Glutamatergic neuron (in vitro differentiated cells): ENCODE data around the gene CNIH3. TPM values are rescaled to one million over a fixed set of nuclear protein-coding genes. Genes with fewer than 3 reads are reported as not detected.
A peak's percentile ranks its signal among the peaks of the same experiment; 100 is the strongest.

Experiments used
- DNase-seq: peaks from one replicate; pipeline ENCODE4 v3.0.0; 2022
- H3K27ac Mint-ChIP-seq: one replicate; pipeline ENCODE4 v1.8.0; 2020; ENCODE audit warnings: mild to moderate bottlenecking, mixed read lengths, inconsistent platforms; ENCODE audit not compliant: unreplicated experiment
- H3K27me3 Mint-ChIP-seq: one replicate; pipeline ENCODE4 v1.8.0; 2020; ENCODE audit warnings: mild to moderate bottlenecking, moderate library complexity, mixed read lengths, inconsistent platforms; ENCODE audit not compliant: unreplicated experiment
- H3K36me3 Mint-ChIP-seq: one replicate; pipeline ENCODE4 v1.8.0; 2020; ENCODE audit warnings: mild to moderate bottlenecking, mixed read lengths, inconsistent platforms; ENCODE audit not compliant: unreplicated experiment
- H3K4me1 Mint-ChIP-seq: one replicate; pipeline ENCODE4 v1.8.0; 2020; ENCODE audit warnings: mild to moderate bottlenecking, low read depth, mixed read lengths, inconsistent platforms; ENCODE audit not compliant: unreplicated experiment
- H3K4me3 Mint-ChIP-seq: one replicate; pipeline ENCODE4 v1.8.0; 2020; ENCODE audit warnings: mild to moderate bottlenecking, mixed read lengths, inconsistent platforms; ENCODE audit not compliant: unreplicated experiment
- H3K9me3 Mint-ChIP-seq: one replicate; pipeline ENCODE4 v1.8.0; 2020; ENCODE audit warnings: mild to moderate bottlenecking, moderate library complexity, mixed read lengths, inconsistent platforms; ENCODE audit not compliant: unreplicated experiment
- CTCF ChIP-seq: fragments of 200-600 bp; sonication (generic); IDR thresholded peaks from one replicate; pipeline ENCODE4 v1.5.0; 2021; ENCODE audit not compliant: partially characterized antibody, unreplicated experiment
- total RNA-seq: library from RNA; stranded (reverse); fragmentation: NEBNext Ultra II Directional; extraction: Animal tissue kit (Norgen Biotek cat#: 25700); gene quantifications from one replicate; pipeline ENCODE4 v1.2.1, GENCODE V29; 2021; ENCODE audit not compliant: unreplicated experiment

Gene CNIH3
- total RNA-seq, 1 donor from 2014 or later, result 4.4 TPM

DNA sequence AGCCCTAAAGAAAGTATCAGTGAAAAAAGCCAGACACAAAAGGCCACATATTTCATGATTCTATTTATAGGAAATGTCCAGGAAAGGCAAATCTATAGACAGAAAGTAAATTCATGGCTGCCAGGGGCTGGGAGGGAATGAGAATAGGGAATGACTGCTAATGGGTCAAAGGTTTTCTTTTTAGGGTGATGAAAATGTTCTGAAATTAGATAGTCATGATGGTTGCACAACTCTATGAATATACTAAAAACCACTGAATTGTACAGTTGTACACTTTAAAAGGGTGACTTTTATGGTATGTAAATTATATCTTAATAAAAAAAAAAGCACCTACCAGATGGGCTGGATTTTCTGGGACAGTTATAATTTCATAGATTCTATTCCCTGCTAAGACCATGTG is 114.8 kb downstream of the CNIH3 start:
- TF ChIP-seq CTCF, result no peak
- Mint-ChIP-seq H3K9me3 (peaks cover 2% of the 10 kb centered on the region), H3K4me1 (peaks cover 25% of the 10 kb centered on the region), H3K27me3 (peaks cover 4% of the 10 kb centered on the region), H3K4me3 (no peak overlapping the region), H3K36me3 (peaks cover 4% of the 10 kb centered on the region), H3K27ac (no peak overlapping the region)
- no peak for DNase-seq

DNA sequence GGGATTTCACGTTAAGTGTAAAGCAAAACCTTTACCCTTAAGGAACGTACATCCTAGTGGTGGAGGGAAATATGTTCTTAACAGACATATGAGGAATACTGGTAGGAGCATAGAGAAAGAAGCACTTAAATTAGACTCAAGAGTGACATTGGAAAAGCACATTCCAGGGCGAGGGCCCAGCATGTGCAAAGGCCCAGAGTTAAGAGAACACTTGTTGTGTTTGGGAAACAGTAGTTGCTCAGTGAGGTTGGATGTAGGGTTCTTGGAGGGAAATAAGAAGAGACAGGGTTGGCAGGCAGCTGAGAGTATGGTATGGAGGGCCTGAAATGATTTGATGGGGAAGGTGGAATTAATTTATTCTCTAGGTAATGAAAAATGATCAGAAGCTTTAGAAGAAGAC is 115.5 kb downstream of the CNIH3 start:
- H3K36me3 Mint-ChIP-seq, result peaks cover 4% of the 10 kb centered on the region
- peaks cover 2% of the 10 kb centered on the region for H3K9me3 Mint-ChIP-seq
- no peak for DNase-seq
- peaks cover 4% of the 10 kb centered on the region for H3K27me3 Mint-ChIP-seq
- H3K4me1 Mint-ChIP-seq, result peaks cover 25% of the 10 kb centered on the region
- H3K4me3 Mint-ChIP-seq, result no peak overlapping the region
- no peak overlapping the region for H3K27ac Mint-ChIP-seq
- no peak for TF ChIP-seq CTCF

DNA sequence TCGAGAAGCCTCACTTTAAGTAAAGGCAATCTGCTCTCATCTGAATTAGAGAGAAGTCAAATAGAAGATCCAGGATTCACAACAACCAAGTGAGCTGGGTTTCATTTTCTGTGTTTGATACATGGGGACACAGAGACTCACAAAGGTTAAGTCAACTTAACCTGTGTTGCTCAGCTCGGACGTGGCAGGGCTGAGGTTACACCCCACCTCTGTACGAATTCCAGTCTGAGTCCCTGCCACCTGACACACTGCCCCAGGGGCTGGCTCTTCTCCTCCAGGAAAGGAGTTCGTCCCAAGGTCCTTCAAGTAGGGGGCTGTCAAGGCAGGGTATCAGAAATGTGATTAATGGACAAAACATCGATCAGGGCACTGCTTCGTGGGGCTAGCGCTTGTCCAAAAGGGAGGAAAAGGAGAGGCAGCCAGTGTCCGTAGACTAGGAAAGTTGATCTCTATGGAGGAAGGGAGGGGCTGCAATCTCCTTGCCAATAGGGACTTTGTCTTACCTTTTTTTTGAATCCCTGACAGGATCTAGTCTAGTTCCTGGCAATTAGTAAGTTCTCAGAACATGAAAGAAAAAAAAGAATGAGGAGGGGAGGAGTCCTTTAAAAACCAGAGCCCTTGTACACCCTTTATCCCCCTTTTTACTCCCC is 116.4 kb downstream of the CNIH3 start:
- peaks cover 24% of the 10 kb centered on the region for H3K4me1 Mint-ChIP-seq
- peaks cover 4% of the 10 kb centered on the region for H3K27me3 Mint-ChIP-seq
- H3K36me3 Mint-ChIP-seq, result peaks cover 4% of the 10 kb centered on the region
- H3K9me3 Mint-ChIP-seq, result no peaks in the 10 kb centered on the region
- no peak for DNase-seq
- no peak overlapping the region for H3K4me3 Mint-ChIP-seq
- no peak for TF ChIP-seq CTCF
- no peak overlapping the region for H3K27ac Mint-ChIP-seq

- Mint-ChIP-seq H3K4me3 (peak overlapping the region; percentile 57), H3K27me3 (peaks cover 4% of the 10 kb centered on the region), H3K4me1 (peaks cover 22% of the 10 kb centered on the region), H3K9me3 (no peaks in the 10 kb centered on the region), H3K27ac (peak overlapping the region; percentile 81), H3K36me3 (peaks cover 4% of the 10 kb centered on the region)
- DNase-seq, result peak; percentile 32
- TF ChIP-seq CTCF, result no peak
Observed at GRCh38 chr1:224733027-224733911, 117.2 kb downstream of the CNIH3 start.
